Hepatocyte (in vitro differentiated cells): ENCODE results near the gene HTR3A.

Source experiments
- EZH2 ChIP-seq: fragments of 200-600 bp; sonication (generic); IDR thresholded peaks from 2 replicates; pipeline ENCODE4 v1.6.1; 2016; ENCODE audit warnings: antibody characterized with exemption, mild to moderate bottlenecking, borderline replicate concordance
- EZH2phosphoT487 ChIP-seq: fragments of 200-600 bp; sonication (generic); IDR thresholded peaks from one replicate; pipeline ENCODE4 v1.6.1; 2018; ENCODE audit warnings: antibody characterized with exemption, mild to moderate bottlenecking, low read depth, moderate library complexity; ENCODE audit not compliant: unreplicated experiment, severe bottlenecking
- TF ChIP-seq, protein P1 (sequence below): fragments of 200-600 bp; sonication (generic); IDR thresholded peaks from 2 replicates; pipeline ENCODE4 v1.5.1; 2016; ENCODE audit warnings: antibody characterized with exemption, mild to moderate bottlenecking; ENCODE audit not compliant: poor library complexity

DNA sequence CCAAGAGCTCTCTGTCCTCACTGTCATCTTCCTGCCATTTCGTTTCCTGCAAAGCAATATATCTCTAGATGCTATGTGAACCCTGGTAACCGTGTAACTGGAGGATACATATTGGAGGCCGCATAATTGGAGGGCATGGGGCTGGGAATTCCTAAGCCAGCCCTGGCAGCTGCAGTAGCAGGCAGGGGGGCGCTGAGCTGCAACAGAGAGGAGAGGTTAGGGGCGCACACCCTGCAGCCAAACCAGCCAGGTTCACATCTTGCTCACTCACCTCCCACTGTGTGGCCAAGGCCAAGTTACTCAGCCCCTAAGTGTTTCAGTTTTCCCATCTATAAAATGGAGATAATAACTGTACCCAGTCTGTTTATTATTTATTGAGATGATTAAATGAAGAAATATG lies 44.7 kb downstream of the HTR3A start:
- no peak for TF ChIP-seq EZH2phosphoT487
- TF ChIP-seq, protein P1, sequence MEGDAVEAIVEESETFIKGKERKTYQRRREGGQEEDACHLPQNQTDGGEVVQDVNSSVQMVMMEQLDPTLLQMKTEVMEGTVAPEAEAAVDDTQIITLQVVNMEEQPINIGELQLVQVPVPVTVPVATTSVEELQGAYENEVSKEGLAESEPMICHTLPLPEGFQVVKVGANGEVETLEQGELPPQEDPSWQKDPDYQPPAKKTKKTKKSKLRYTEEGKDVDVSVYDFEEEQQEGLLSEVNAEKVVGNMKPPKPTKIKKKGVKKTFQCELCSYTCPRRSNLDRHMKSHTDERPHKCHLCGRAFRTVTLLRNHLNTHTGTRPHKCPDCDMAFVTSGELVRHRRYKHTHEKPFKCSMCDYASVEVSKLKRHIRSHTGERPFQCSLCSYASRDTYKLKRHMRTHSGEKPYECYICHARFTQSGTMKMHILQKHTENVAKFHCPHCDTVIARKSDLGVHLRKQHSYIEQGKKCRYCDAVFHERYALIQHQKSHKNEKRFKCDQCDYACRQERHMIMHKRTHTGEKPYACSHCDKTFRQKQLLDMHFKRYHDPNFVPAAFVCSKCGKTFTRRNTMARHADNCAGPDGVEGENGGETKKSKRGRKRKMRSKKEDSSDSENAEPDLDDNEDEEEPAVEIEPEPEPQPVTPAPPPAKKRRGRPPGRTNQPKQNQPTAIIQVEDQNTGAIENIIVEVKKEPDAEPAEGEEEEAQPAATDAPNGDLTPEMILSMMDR: no peak
- no peak for TF ChIP-seq EZH2
